Choroid plexus epithelial cell (primary cell): ENCODE data around the gene RPN2.

ENCODE experiments used
- DNase-seq: peaks from one replicate; pipeline ENCODE4 v3.0.0-alpha.2; 2010; ENCODE audit warnings: low read depth
- H3K4me3 ChIP-seq: 2 replicates; pipeline ENCODE4 v1.5.1; 2011; ENCODE audit warnings: low read depth, mild to moderate bottlenecking, control low read depth, low read length, moderate library complexity
- CTCF ChIP-seq: conservative IDR thresholded peaks from 2 replicates; pipeline ENCODE4 v1.5.1; 2011; ENCODE audit warnings: low read depth, mild to moderate bottlenecking, control low read depth, inconsistent platforms, low read length, moderate library complexity

Gene RPN2

GRCh38 chr20:37179683-37180524 is 774 bp downstream of the RPN2 start:
- no peak for TF ChIP-seq CTCF
- DNase-seq: peak; percentile 48
- H3K4me3 ChIP-seq: peak overlapping the region; percentile 96

- DNase-seq: no peak
- H3K4me3 ChIP-seq: no peak overlapping the region
- TF ChIP-seq CTCF: no peak
Measured at GRCh38 chr20:37185686-37186085, 6.6 kb downstream of the RPN2 start.

GRCh38 chr20:37188787-37189186 is 9.7 kb downstream of the RPN2 start:
- H3K4me3 ChIP-seq: no peak overlapping the region
- no peak for DNase-seq
- TF ChIP-seq CTCF: no peak

- no peak for DNase-seq
- no peak for TF ChIP-seq CTCF
- H3K4me3 ChIP-seq: no peak overlapping the region
Measured at GRCh38 chr20:37189416-37190016, 10.4 kb downstream of the RPN2 start.

GRCh38 chr20:37190354-37191112 is 11.4 kb downstream of the RPN2 start:
- no peak overlapping the region for H3K4me3 ChIP-seq
- TF ChIP-seq CTCF: no peak
- no peak for DNase-seq

GRCh38 chr20:37192137-37192854 is 13.2 kb downstream of the RPN2 start:
- H3K4me3 ChIP-seq: no peak overlapping the region
- TF ChIP-seq CTCF: peak; percentile 98
- peak; percentile 95 for DNase-seq
